Ramos (cell line): ENCODE results near the gene ENPP6.
"Not testable (repeated sequence)": the region's sequence is repeated elsewhere in the genome, so short reads cannot be mapped to it uniquely, and the experiment has no call there.

ENCODE experiments used
- in situ Hi-C: fragments of 300-500 bp; cut with MboI; formaldehyde crosslinking; loops from one replicate; pipeline ENCODE4 v1.14.3; 2022; ENCODE audit warnings: low sequenced_read_pairs; ENCODE audit not compliant: unreplicated experiment

The ENPP6 gene

GRCh38 chr4:184238072-184238745 is 20.5 kb upstream of the ENPP6 start:
- in situ Hi-C loops: no loop called here

- in situ Hi-C loops: no loop called here
Observed at GRCh38 chr4:184237612-184238011, 19.9 kb upstream of the ENPP6 start.

- in situ Hi-C loops: no loop called here
Observed at GRCh38 chr4:184235526-184235925, 17.9 kb upstream of the ENPP6 start.

GRCh38 chr4:184234155-184234554 is 16.5 kb upstream of the ENPP6 start:
- in situ Hi-C loops: no loop called here

- in situ Hi-C loops: no loop called here
Observed at GRCh38 chr4:184232975-184233374, 15.3 kb upstream of the ENPP6 start.

GRCh38 chr4:184232202-184232601 is 14.5 kb upstream of the ENPP6 start:
- in situ Hi-C loops: no loop called here

GRCh38 chr4:184231573-184231972 is 13.9 kb upstream of the ENPP6 start:
- in situ Hi-C loops: no loop called here

- in situ Hi-C loops: no loop called here
Observed at GRCh38 chr4:184228056-184228705, 10.5 kb upstream of the ENPP6 start.

- in situ Hi-C loops: no loop called here
Observed at GRCh38 chr4:184216515-184216914, 1.2 kb downstream of the ENPP6 start.

- in situ Hi-C loops: no loop called here
Observed at GRCh38 chr4:184215709-184216328, 1.9 kb downstream of the ENPP6 start.

- in situ Hi-C loops: no loop called here
Observed at GRCh38 chr4:184214931-184215330, 2.7 kb downstream of the ENPP6 start.

- in situ Hi-C loops: not testable (repeated sequence)
Observed at GRCh38 chr4:184207734-184208607, 9.7 kb downstream of the ENPP6 start.

- in situ Hi-C loops: no loop called here
Observed at GRCh38 chr4:184205243-184205642, 12.4 kb downstream of the ENPP6 start.

- in situ Hi-C loops: no loop called here
Observed at GRCh38 chr4:184203300-184203699, 14.4 kb downstream of the ENPP6 start.

GRCh38 chr4:184201179-184201578 is 16.5 kb downstream of the ENPP6 start:
- in situ Hi-C loops: no loop called here

GRCh38 chr4:184200296-184200695 is 17.4 kb downstream of the ENPP6 start:
- in situ Hi-C loops: no loop called here

- in situ Hi-C loops: no loop called here
Observed at GRCh38 chr4:184199780-184200179, 17.9 kb downstream of the ENPP6 start.

- in situ Hi-C loops: no loop called here
Observed at GRCh38 chr4:184198190-184198589, 19.5 kb downstream of the ENPP6 start.

- in situ Hi-C loops: no loop called here
Observed at GRCh38 chr4:184197536-184198082, 20.1 kb downstream of the ENPP6 start.

- in situ Hi-C loops: no loop called here
Observed at GRCh38 chr4:184196730-184197385, 20.8 kb downstream of the ENPP6 start.
